ENCODE data around the gene MAP6.

GRCh38 chr11:75625991-75626888 lies 42.6 kb downstream of the MAP6 start:
- TF ChIP-seq POLR2A (IDR thresholded peaks at IDR 0.05) (no peak), CTCF (IDR thresholded peaks at IDR 0.05) (no peak)
